ENCODE results near the gene PYM1.

DNA sequence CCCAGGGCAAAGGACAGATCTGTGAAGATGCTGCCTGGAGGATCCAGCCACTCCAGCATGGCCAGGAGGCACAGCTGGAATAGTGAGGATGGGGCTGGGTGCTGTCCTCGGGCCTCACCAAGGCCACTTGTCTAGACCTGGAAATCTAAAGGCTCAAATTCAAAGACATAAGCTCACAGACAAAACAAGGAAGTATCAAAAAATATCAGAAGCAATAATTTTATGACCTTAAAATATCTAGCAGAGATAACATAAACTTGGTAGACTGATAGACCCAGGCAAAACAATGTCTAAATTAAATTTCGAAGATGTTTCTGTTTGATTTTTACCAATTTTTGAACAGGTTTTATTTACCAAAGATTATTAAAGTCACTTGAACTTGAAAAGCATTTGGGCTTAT lies 62.4 kb downstream of the PYM1 start:
- TF ChIP-seq, protein P1, sequence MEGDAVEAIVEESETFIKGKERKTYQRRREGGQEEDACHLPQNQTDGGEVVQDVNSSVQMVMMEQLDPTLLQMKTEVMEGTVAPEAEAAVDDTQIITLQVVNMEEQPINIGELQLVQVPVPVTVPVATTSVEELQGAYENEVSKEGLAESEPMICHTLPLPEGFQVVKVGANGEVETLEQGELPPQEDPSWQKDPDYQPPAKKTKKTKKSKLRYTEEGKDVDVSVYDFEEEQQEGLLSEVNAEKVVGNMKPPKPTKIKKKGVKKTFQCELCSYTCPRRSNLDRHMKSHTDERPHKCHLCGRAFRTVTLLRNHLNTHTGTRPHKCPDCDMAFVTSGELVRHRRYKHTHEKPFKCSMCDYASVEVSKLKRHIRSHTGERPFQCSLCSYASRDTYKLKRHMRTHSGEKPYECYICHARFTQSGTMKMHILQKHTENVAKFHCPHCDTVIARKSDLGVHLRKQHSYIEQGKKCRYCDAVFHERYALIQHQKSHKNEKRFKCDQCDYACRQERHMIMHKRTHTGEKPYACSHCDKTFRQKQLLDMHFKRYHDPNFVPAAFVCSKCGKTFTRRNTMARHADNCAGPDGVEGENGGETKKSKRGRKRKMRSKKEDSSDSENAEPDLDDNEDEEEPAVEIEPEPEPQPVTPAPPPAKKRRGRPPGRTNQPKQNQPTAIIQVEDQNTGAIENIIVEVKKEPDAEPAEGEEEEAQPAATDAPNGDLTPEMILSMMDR (IDR thresholded peaks at IDR 0.05): no peak
- no peak for TF ChIP-seq EP300 (IDR thresholded peaks at IDR 0.05)
